ENCODE data around the gene CDK18. TPM values are rescaled to one million over a fixed set of nuclear protein-coding genes. Genes with fewer than 3 reads are reported as not detected.

The CDK18 gene
- total RNA-seq, 2 experiments from 2014 or later = 4.0 to 5.2 TPM

DNA sequence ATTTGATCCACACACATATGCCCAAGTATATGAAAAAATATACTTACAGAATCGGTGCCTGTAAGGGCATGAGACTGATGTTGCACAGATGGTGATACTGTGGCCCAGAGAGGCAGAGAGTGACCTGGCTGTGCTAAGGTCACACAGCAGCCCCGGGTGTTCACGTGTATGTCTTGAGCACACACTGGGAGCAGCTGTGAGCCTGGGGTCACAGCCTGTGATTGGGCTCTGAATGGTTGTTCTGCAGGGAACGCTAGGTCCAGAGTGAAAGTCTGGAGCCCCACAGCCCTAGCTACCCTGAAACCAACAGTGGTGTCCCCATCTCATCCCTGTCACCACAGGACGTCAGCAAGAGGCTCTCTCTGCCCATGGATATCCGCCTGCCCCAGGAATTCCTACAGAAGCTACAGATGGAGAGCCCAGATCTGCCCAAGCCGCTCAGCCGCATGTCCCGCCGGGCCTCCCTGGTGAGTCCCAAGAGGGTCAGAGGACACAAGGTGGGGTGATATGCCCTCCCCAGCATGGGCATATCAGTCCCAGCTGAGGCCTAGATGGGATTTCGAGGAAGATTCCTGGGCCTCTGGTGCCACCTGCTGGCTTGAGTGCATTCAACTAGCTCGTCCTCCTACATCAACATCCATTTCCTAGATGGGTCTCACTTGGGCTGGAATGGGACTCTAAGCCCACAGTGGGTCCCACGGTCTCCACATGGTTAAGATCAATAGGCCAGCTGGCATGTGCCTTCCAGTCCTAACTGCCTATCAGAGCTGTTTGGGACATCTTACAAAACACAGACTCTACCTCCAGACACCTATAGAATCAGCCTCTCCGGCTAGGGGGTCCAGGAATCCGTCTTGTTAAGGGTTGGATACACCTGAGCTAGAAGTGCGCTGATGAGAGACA is 19.7 kb downstream of the CDK18 start:
- Mint-ChIP-seq H3K9me3 (ENCODE audit: low read depth) (no peaks in the 10 kb centered on the region), H3K27ac (no peak overlapping the region), H3K27me3 (peaks cover 3% of the 10 kb centered on the region), H3K36me3 (no peaks in the 10 kb centered on the region), H3K4me3 (no peak overlapping the region), H3K4me1 (no peaks in the 10 kb centered on the region)
- CTCF ChIA-PET = interaction anchor here (0.6 to 6.6 kb wide), 65 partner anchors 10 to 453 kb away, joined by 3 to 252 read pairs (median 4); partner anchors contain the start of genes BLACAT1, ELK4, KLHDC8A and LEMD1
- ATAC-seq = peak; percentile 67
- DNase-seq = peak; percentile 79

- CTCF ChIA-PET = interaction anchor here (0.6 to 6.6 kb wide), 62 partner anchors 10 to 452 kb away, joined by 3 to 252 read pairs (median 4); partner anchors contain the start of genes BLACAT1, ELK4, KLHDC8A and LEMD1
- ATAC-seq = no peak
These were observed 20.3 kb downstream of the CDK18 start for GRCh38 chr1:205524794-205525101.

DNA sequence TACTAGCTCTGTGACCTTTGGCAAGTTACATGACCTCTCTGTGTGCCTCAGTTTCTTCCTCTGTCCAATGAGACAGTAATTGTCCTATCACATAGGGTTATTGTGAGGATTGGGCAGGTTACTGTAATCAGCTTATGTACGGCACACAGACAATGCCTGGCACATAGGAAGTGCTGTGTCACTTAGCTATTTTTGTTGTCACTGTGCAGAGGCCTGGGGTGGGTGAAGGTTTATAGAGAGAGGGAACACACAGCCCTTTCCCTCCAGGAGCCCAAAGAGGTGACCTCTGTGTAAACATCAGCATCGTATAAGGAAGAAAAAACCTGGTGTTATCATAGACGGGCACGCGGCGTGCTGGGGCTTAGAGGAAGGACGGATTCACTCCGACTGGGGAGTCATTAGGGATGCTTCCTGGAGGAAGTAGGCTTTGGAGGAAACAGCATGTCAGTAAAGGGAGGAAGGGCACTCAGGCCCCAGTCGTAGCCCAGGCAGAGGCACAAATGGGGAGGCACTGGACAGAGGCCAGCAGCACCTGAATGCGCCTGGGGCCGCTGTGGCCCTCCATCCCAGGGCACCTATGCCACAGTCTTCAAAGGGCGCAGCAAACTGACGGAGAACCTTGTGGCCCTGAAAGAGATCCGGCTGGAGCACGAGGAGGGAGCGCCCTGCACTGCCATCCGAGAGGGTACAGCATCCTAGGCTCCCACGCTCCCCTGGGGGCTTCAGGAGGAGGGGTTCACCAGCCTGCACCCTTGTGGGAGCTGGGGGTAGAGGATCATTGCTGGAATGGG is 21.2 kb downstream of the CDK18 start:
- Mint-ChIP-seq H3K4me1 (peaks cover 3% of the 10 kb centered on the region), H3K27ac (no peak overlapping the region), H3K27me3 (peaks cover 7% of the 10 kb centered on the region), H3K9me3 (ENCODE audit: low read depth) (no peaks in the 10 kb centered on the region), H3K4me3 (no peak overlapping the region), H3K36me3 (no peaks in the 10 kb centered on the region)
- CTCF ChIA-PET = interaction anchor here (0.9 to 6.6 kb wide), 25 partner anchors 11 to 451 kb away, joined by 3 to 252 read pairs (median 5); no protein-coding TSS in a partner anchor
- DNase-seq (no peak), ATAC-seq (no peak)

More at GRCh38 chr1:205524794-205525101, 20.3 kb downstream of the CDK18 start:
- H3K36me3 Mint-ChIP-seq = no peaks in the 10 kb centered on the region
- no peak overlapping the region for H3K4me3 Mint-ChIP-seq
- H3K4me1 Mint-ChIP-seq = peaks cover 3% of the 10 kb centered on the region
- H3K9me3 Mint-ChIP-seq (ENCODE audit: low read depth) = no peaks in the 10 kb centered on the region
- no peak for DNase-seq
- peaks cover 7% of the 10 kb centered on the region for H3K27me3 Mint-ChIP-seq
- H3K27ac Mint-ChIP-seq = no peak overlapping the region

- Mint-ChIP-seq H3K27me3 (peaks cover 7% of the 10 kb centered on the region), H3K4me3 (no peak overlapping the region), H3K9me3 (ENCODE audit: low read depth) (no peaks in the 10 kb centered on the region), H3K4me1 (peaks cover 3% of the 10 kb centered on the region), H3K36me3 (no peaks in the 10 kb centered on the region), H3K27ac (no peak overlapping the region)
- DNase-seq = no peak
- CTCF ChIA-PET = interaction anchor here (1.2 to 6.6 kb wide), 7 partner anchors 10 to 132 kb away, joined by 3 to 252 read pairs (median 24); no protein-coding TSS in a partner anchor
- no peak for ATAC-seq
These were observed 22.0 kb downstream of the CDK18 start for GRCh38 chr1:205526431-205526830.

- Mint-ChIP-seq H3K27me3 (peaks cover 7% of the 10 kb centered on the region), H3K9me3 (ENCODE audit: low read depth) (no peaks in the 10 kb centered on the region), H3K4me1 (peaks cover 3% of the 10 kb centered on the region), H3K4me3 (no peak overlapping the region), H3K27ac (no peak overlapping the region), H3K36me3 (no peaks in the 10 kb centered on the region)
- DNase-seq (no peak), ATAC-seq (no peak)
- CTCF ChIA-PET = interaction anchor here (1.3 to 6.6 kb wide), 4 partner anchors 28 to 130 kb away, joined by 7 to 252 read pairs (median 89); no protein-coding TSS in a partner anchor
These were observed 23.5 kb downstream of the CDK18 start for GRCh38 chr1:205527931-205528330.

- Mint-ChIP-seq H3K9me3 (ENCODE audit: low read depth) (no peaks in the 10 kb centered on the region), H3K4me1 (peaks cover 3% of the 10 kb centered on the region), H3K36me3 (no peaks in the 10 kb centered on the region), H3K27ac (no peak overlapping the region), H3K4me3 (no peak overlapping the region), H3K27me3 (peaks cover 7% of the 10 kb centered on the region)
- CTCF ChIA-PET = interaction anchor here (0.6 to 6.0 kb wide), 27 partner anchors 8 to 197 kb away, joined by 3 to 107 read pairs (median 4); partner anchors contain the start of genes ELK4 and SLC45A3
- ATAC-seq = no peak
- no peak for DNase-seq
These were observed 24.0 kb downstream of the CDK18 start for GRCh38 chr1:205528446-205528886.

GRCh38 chr1:205528887-205529825 is 24.7 kb downstream of the CDK18 start:
- Mint-ChIP-seq H3K27ac (no peak overlapping the region), H3K4me3 (no peak overlapping the region), H3K9me3 (ENCODE audit: low read depth) (no peaks in the 10 kb centered on the region), H3K36me3 (no peaks in the 10 kb centered on the region), H3K4me1 (peaks cover 3% of the 10 kb centered on the region), H3K27me3 (peaks cover 7% of the 10 kb centered on the region)
- CTCF ChIA-PET = interaction anchor here (0.6 to 6.0 kb wide), 31 partner anchors 9 to 196 kb away, joined by 3 to 107 read pairs (median 4); partner anchors contain the start of genes ELK4 and SLC45A3
- DNase-seq = peak; percentile 82
- ATAC-seq = peak; percentile 85

DNA sequence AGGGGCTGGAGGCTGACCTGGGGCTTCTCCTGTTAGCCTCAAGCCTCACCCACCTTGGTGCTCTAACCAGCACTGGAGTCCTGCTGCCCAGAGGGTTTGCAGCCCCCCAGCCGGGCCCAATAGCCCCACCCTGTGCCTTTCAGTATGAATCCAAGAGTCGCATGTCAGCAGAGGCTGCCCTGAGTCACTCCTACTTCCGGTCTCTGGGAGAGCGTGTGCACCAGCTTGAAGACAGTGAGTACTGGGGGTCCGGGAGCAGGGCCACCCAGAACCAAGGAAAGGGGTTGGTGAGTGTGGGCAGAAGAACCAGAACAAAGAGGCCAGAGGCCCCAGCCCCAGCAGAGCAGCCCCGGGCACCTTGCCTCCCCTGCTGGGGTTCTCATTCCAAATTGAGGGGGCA is 25.6 kb downstream of the CDK18 start:
- Mint-ChIP-seq H3K4me3 (no peak overlapping the region), H3K9me3 (ENCODE audit: low read depth) (no peaks in the 10 kb centered on the region), H3K4me1 (peaks cover 3% of the 10 kb centered on the region), H3K27ac (no peak overlapping the region), H3K27me3 (peaks cover 7% of the 10 kb centered on the region), H3K36me3 (no peaks in the 10 kb centered on the region)
- no peak for ATAC-seq
- CTCF ChIA-PET = interaction anchor here (1.2 to 6.0 kb wide), 10 partner anchors 9 to 181 kb away, joined by 3 to 107 read pairs (median 5); partner anchors contain the start of gene ELK4
- no peak for DNase-seq

- H3K4me3 Mint-ChIP-seq = no peak overlapping the region
- CTCF ChIA-PET = interaction anchor here (1.4 to 6.0 kb wide), 5 partner anchors 12 to 125 kb away, joined by 3 to 107 read pairs (median 8); partner anchors contain the start of gene ELK4
- no peak for ATAC-seq
These were observed 26.9 kb downstream of the CDK18 start for GRCh38 chr1:205531191-205532025.

GRCh38 chr1:205532026-205532898 is 27.8 kb downstream of the CDK18 start:
- H3K36me3 Mint-ChIP-seq = no peaks in the 10 kb centered on the region
- H3K9me3 Mint-ChIP-seq (ENCODE audit: low read depth) = no peaks in the 10 kb centered on the region

More at GRCh38 chr1:205531191-205532025, 26.9 kb downstream of the CDK18 start:
- DNase-seq = no peak
- no peaks in the 10 kb centered on the region for H3K36me3 Mint-ChIP-seq
- H3K4me1 Mint-ChIP-seq = peaks cover 7% of the 10 kb centered on the region
- no peaks in the 10 kb centered on the region for H3K9me3 Mint-ChIP-seq (ENCODE audit: low read depth)
- H3K27ac Mint-ChIP-seq = no peak overlapping the region
- peaks cover 7% of the 10 kb centered on the region for H3K27me3 Mint-ChIP-seq

More at GRCh38 chr1:205532026-205532898, 27.8 kb downstream of the CDK18 start:
- H3K4me1 Mint-ChIP-seq = peaks cover 16% of the 10 kb centered on the region
- no peak overlapping the region for H3K27ac Mint-ChIP-seq
- H3K4me3 Mint-ChIP-seq = no peak overlapping the region
- DNase-seq (no peak), ATAC-seq (no peak)
- peaks cover 9% of the 10 kb centered on the region for H3K27me3 Mint-ChIP-seq
- CTCF ChIA-PET = interaction anchor here (1.6 to 6.0 kb wide), 2 partner anchors 11 to 124 kb away, joined by 4 to 107 read pairs; no protein-coding TSS in a partner anchor
